GM10847 (cell line): ENCODE measurements around the gene TCFL5.

Experiments used
- POLR2A ChIP-seq: IDR thresholded peaks from 2 replicates; pipeline ENCODE4 v1.6.1; 2011; ENCODE audit not compliant: insufficient read length; ENCODE audit errors: extremely low read depth

TCFL5 gene

DNA sequence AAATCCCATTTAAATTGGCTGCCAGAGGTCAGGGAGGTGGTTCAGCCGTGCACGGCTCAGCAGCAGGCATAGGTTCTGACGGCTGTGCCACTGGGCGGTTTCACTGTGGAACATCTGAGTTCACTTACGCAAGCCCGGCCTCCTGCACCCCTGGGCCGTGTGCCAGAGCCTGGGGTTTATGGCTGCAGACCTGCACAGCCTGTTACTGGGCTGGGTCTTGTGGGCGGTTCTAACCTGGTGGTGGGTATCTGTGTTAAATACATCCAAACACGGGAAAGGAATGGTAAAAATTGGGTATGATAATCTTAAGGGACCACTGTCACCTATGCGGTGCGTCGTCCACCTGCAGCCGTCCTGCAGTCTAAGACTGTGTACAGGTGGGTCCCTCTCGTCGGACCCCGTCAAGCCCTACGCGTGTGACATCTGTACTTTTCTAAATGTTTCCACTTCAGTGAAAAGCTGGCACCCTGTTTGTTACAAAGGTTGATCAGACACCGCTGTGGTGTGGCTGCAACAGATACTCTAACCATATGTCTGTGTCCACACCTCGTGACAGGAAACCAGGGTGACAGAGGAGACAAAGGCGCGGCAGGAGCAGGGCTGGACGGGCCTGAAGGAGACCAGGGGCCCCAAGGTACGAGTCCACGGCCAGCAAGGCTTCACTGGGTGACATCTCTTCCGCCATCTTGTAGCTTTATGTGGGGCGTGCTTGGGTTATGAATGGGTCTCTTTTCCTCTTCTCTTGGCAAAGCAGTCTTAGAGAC lies 23.3 kb downstream of the TCFL5 start:
- no peak for TF ChIP-seq POLR2A

DNA sequence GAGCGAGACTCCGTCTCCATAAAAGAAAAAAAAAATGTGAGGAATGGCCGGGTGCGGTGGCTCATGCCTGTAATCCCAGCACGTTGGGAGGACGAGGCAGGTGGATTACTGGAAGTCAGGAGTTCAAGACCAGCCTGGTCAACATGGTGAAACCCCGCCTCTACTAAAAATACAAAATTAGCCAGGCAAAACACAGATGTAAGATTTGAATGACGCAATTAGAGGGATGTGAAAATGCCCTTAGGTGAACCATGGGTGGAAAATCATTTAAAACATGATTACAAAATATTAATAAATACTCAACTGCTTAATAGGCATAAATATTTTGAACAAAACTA lies 23.9 kb downstream of the TCFL5 start:
- TF ChIP-seq POLR2A, result no peak

DNA sequence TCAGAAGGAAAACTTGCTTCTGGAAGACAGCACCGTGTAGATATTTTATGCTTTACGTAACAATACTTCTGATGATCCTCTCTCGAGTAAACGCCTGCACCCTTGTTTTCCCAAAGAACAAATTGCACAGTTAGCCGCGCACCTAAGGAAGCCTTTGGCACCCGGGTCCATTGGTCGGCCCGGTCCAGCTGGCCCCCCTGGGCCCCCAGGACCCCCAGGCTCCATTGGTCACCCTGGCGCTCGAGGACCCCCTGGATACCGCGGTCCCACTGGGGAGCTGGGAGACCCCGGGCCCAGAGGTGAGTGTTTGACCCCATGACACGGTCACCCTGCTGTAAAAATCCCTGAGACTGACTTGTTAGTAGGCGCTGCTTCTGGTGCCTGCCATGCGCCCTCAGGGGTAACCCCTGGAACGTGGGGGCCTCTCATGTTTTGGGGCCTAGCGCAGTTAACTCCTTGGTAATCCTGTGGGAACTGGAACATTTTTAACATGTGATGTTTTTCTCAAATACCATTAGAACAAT lies 24.6 kb downstream of the TCFL5 start:
- TF ChIP-seq POLR2A, result no peak

DNA sequence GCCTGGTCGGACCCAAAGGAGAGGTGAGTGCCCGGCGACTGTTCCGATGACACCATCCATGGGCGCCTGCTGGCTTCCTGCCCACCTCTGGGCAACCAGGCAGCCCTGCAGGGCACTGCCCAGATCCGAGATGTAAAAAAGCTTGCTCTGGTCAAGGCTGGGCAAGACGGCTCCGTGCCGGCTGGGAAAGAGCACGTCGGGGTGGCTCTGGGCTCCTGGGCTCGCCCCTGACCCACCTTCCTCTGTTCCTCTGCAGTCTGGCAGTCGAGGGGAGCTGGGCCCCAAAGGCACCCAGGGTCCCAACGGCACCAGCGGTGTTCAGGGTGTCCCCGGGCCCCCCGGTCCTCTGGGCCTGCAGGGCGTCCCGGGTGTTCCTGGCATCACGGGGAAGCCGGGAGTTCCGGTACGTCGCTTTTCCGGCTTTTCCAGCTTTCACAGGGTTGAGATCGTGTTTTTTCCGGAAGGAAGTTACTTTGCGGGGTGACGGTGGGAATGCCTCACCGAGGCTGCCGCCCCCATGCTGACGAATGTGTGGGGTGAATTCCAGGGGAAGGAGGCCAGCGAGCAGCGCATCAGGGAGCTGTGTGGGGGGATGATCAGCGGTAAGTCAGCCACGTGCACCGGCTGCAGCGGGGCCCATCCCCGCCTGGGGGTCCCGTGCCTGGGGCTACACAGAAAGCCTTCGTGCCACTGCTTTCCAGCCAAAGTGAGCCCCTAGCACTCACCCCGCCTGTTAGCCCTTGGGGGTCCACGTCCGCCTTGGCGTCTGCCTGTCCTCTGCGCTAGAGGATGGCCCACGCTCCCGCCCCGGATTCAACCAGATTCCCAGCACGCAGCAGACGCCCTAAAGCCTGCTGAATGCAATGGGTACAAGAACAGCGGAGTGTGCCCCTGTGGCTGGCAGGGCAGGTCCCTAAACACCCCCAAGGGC lies 25.4 kb downstream of the TCFL5 start:
- no peak for TF ChIP-seq POLR2A

DNA sequence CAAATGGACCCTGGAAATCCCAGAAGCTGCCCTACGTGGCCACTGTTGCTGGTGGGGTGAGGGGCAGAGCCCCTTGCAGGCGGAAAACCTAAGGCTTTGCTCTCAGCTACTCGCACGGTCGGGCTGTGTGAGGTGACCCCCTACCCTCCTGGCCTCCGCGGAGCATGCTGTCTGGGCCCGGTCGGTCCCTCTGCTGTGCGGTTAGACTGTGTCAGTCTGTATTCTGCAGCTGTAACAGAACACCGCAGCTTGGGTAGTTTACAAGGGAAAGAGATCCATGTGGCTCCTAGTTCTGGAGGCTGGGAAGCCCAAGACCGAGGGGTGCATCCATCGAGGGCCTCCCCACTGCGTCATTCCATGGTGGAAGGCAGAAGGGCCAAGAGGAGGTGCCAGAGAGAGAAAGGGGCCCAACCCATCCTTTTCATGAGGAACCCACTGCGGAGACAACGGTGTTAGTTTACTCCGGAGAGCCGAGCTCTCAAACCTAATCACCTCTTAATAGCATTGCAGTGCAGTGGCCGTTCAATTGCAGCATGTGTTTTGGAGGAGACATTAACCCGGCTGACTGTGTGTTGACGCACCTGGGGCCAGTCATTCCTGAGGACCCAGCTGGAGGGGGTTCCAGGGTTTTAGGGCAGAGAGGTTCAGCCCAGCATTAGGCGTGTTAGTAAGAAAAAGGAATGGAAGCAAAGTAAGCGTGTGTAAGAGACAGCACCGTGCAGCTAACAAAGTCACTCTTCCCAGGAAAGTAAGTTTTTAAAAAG lies 26.5 kb downstream of the TCFL5 start:
- TF ChIP-seq POLR2A, result no peak

GRCh38 chr20:62832951-62833391 lies 28.7 kb downstream of the TCFL5 start:
- TF ChIP-seq POLR2A, result no peak

GRCh38 chr20:62832212-62832922 lies 29.3 kb downstream of the TCFL5 start:
- TF ChIP-seq POLR2A, result no peak

DNA sequence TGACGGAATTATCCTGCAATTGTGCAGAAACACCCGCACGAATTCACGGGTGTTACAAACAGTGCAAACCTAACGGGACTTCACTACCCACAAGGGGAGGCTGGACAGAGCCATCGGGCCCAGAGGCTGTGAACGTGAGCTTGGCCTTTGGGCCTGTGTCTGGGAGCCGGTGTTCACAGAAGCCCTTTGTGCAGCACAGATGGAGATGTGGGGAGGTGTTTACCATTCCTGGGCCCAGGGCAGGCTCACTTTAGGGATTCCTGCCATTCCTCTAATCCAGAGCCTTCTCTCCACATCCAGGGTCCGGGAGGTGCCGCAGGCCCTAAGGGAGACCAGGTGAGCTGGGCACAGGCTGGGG lies 29.8 kb downstream of the TCFL5 start:
- TF ChIP-seq POLR2A, result no peak

- TF ChIP-seq POLR2A, result no peak
Observed at GRCh38 chr20:62831361-62831788, 30.2 kb downstream of the TCFL5 start.

DNA sequence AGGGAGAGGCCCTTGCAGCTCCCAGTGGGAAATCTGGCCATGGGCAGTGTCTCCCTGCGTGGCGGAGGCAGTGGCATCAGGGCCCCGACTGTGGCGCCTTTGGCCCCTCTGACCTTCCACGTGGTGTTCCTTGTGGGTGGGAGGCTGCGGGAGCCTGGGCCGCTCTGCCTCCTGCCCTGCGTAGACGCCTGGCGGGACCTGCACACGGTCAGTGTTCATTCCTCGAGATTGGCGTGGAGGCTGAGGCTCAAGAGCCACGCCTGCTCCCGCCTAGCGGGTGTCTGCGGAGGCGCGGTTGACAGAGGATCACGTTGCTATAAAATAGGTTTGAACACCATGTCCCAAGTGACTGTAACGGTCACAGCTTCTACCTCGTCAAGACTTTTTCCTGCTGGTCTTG lies 30.8 kb downstream of the TCFL5 start:
- TF ChIP-seq POLR2A, result no peak

GRCh38 chr20:62830251-62830650 lies 31.4 kb downstream of the TCFL5 start:
- TF ChIP-seq POLR2A, result no peak

- no peak for TF ChIP-seq POLR2A
Observed at GRCh38 chr20:62829231-62830230, 32.1 kb downstream of the TCFL5 start.

DNA sequence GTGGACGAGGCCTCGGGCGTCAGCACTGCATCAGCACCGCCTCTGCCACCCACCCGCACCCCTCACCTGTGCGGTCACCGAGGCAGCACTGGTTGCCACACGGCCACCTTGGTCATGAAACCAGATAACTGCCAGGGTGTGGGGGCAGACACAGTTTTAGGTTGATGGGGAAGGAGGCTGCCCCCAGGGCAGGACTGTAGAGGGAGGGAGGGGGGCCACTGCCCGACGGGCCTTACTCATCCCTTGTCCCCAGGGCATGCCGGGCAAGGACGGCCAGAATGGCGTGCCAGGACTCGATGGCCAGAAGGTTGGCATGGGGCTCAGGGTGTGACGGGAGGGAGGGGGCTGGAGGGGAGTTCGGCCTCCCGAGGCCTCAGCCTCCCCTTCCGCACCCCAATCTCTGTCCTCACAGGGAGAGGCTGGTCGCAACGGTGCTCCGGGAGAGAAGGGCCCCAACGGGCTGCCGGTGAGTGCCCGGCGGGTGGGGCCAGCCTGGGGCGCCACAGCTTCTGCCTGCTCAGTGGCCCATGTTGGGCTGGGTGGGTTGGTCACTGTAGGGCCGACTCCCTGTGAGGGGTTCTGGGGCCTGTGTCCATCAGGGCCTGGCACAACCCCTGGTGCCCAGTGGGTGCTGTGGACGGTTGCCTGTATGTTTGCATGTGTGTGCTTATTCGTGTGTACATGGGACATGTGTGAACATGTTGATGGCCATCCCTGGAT lies 33.0 kb downstream of the TCFL5 start:
- TF ChIP-seq POLR2A, result no peak

DNA sequence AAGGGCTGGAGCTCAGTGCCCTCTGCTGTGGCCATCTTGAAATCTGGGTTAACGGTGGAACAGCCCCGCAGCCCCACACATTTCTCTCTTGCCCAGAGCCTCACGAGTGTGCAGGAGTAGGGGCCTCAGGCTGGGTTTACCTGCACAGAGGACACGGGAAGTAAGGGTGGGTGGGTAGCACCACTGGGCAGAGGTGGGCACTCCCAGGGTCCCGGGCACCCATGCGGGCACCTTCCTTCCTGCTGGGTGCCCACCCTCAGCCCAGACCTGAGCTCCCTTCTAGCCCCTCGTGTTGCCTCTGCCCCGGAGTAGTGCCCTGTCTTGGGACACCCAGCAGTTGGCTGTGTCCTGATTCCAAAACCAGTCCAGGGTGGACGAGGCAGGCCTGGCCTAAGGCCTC lies 33.6 kb downstream of the TCFL5 start:
- no peak for TF ChIP-seq POLR2A
